Measurements from ENCODE around the gene RSBN1L. TPM values are rescaled to one million over a fixed set of nuclear protein-coding genes. Genes with fewer than 3 reads are reported as not detected.

RSBN1L gene
- total and polyA plus RNA-seq, 2 of the 8 experiments (the other 6 are each of a cell fraction or from before 2014, with no cell fraction given), result 4.1 to 22.1 TPM

DNA sequence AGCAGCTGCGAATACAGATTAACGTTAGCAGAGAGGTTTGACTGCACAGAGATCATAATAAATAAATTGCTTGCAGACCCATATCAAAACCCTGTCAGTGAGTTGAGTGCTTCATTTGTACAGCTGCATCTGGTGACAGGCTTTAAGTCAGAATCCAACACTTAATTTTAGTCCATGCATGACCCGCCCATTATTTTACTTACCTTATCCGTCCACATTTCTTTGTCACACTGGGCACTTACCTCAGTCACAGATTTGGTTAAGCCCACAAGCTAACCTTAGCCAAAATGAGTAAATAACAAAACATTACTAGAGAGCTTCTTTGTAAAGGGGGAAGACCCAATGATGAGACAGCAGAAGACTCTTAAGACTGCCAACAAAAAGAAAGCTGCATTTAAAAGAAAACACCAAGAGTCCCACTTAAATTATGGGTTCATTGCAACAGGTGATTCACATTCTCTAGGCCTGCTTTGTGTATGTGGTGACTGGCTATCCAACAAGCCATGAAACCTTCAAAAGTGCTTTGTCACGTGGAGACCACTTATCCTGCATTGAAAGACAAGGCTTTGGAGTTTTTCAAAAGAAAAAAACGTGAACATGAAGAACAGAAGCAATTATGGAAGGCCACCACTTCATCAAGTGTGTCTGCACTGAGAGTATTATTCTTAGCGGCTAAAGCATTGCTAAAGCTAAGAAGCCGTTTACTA, 134.5 kb downstream of the RSBN1L start:
- H3K4me2 ChIP-seq (ENCODE audit: insufficient read depth in 1 of 2, low read depth in 2 of 2, low read length in 2 of 2), result no peak overlapping the region

More for the DNA sequence above, 134.5 kb downstream of the RSBN1L start:
- Histone ChIP-seq H3K18ac (ENCODE audit: extremely low read depth, low read length) (no peak overlapping the region), H3K4ac (replicated peaks; ENCODE audit: insufficient read length, low read depth, low read length) (no peak overlapping the region), H2AK5ac (ENCODE audit: low read depth, low read length) (no peak overlapping the region), H3K56ac (replicated peaks; ENCODE audit: insufficient read length, low read depth, low read length) (no peak overlapping the region), H4K91ac (replicated peaks; ENCODE audit: insufficient read length, low read length) (no peak overlapping the region), H3K23me2 (ENCODE audit: low read depth, low read length) (no peaks in the 10 kb centered on the region), H2BK5ac (ENCODE audit: low read depth, low read length) (no peak overlapping the region), H2AFZ (ENCODE audit: low read length) (no peak overlapping the region), H3K4me1 (replicated peaks in 1 of 4; ENCODE audit: control insufficient read depth in 3 of 4, insufficient read depth in 4 of 4, low read length in 3 of 4) (peaks cover 0 to 5% (median 2%) of the 10 kb centered on the region in 4 experiments; a peak in 1 of 7 replicates), H3K79me1 (ENCODE audit: low read depth, low read length) (peaks cover 4% of the 10 kb centered on the region), H2BK120ac (replicated peaks; ENCODE audit: low read depth, low read length) (no peak overlapping the region), H3K23ac (ENCODE audit: insufficient read length) (no peak overlapping the region), H2BK12ac (ENCODE audit: low read depth, low read length) (no peak overlapping the region), H3K9ac (replicated peaks in 1 of 4; ENCODE audit: extremely low read depth in 1 of 4, low read depth in 3 of 4, low read length in 3 of 4) (no peak overlapping the region), H2BK20ac (ENCODE audit: low read length) (no peak overlapping the region), H3K27me3 (replicated peaks in 1 of 4; ENCODE audit: control insufficient read depth in 3 of 4, extremely low read depth in 1 of 4, insufficient read depth in 3 of 4, low read length in 3 of 4) (no peaks in the 10 kb centered on the region), H4K8ac (ENCODE audit: extremely low read depth, insufficient read depth, low read length) (no peak overlapping the region), H3K14ac (ENCODE audit: insufficient read length) (no peak overlapping the region), H2BK15ac (ENCODE audit: low read length) (no peak overlapping the region), H3K9me3 (ENCODE audit: insufficient read depth in 2 of 2, low read depth in 1 of 2, low read length in 1 of 2) (no peaks in the 10 kb centered on the region), H3K4me3 (ENCODE audit: extremely low read depth in 1 of 4, insufficient read depth in 2 of 4, low read depth in 3 of 4, low read length in 4 of 4) (no peak overlapping the region), H4K20me1 (replicated peaks in 1 of 2; ENCODE audit: control insufficient read depth in 1 of 2, insufficient read depth in 2 of 2, low read length in 2 of 2) (peaks cover 0 to 3% of the 10 kb centered on the region in 2 experiments), H4K5ac (ENCODE audit: insufficient read length, low read depth, low read length) (no peak overlapping the region), H3K36me3 (ENCODE audit: control insufficient read depth in 2 of 4, insufficient read depth in 4 of 4, low read length in 3 of 4) (no peaks in the 10 kb centered on the region), H3K79me2 (ENCODE audit: control insufficient read depth in 1 of 2, insufficient read depth in 2 of 2, low read length in 2 of 2) (no peaks in the 10 kb centered on the region), H3K27ac (ENCODE audit: low read depth, low read length) (no peak overlapping the region)
- FAIRE-seq (no peak), DNase-seq (ENCODE audit: low read depth in 1 of 2, low spot score in 2 of 2) (no peak)
- CTCF ChIA-PET (ENCODE audit: partially characterized antibody), result interaction anchor here (0.7 kb wide), 1 partner anchor 210 kb away, joined by 3 read pairs; no protein-coding TSS in a partner anchor
- TF ChIP-seq ZNF274 (IDR thresholded peaks at IDR 0.05; ENCODE audit: borderline replicate concordance, extremely low read depth, low read length) (no peak), SP2 (IDR thresholded peaks at IDR 0.05; ENCODE audit: low read length) (no peak), TEAD4 (IDR thresholded peaks at IDR 0.05; ENCODE audit: low read depth, low read length) (no peak), SIX5 (IDR thresholded peaks at IDR 0.05; ENCODE audit: low read depth, low read length) (no peak), SRF (IDR thresholded peaks at IDR 0.05; ENCODE audit: low read depth, low read length) (no peak), NRF1 (IDR thresholded peaks at IDR 0.05; ENCODE audit: low read depth, low read length) (no peak), TBP (IDR thresholded peaks at IDR 0.05; ENCODE audit: low read depth, low read length) (no peak), CTBP2 (IDR thresholded peaks at IDR 0.05; ENCODE audit: borderline replicate concordance, insufficient read depth, insufficient read length, low read length) (no peak), CBX8 (IDR thresholded peaks at IDR 0.05; ENCODE audit: borderline replicate concordance, low read depth, low read length) (no peak), POU5F1 (IDR thresholded peaks at IDR 0.05; ENCODE audit: low read depth, low read length) (no peak), ASH2L (IDR thresholded peaks at IDR 0.05; ENCODE audit: low read length) (no peak)
- POLR2A ChIA-PET (ENCODE audit: partially characterized antibody), result interaction anchor here (1.1 kb wide), 1 partner anchor 32 kb away, joined by 3 read pairs; the partner anchor contains the start of genes PHTF2 and TMEM60
- 85% methylated on average over 8 of the region's 8 CpGs; no CpG with 5 or more reads in 1 of the 2 experiments for WGBS, 2 experiments (ENCODE audit: extremely low coverage in 1 of 2, insufficient coverage in 1 of 2, insufficient read length in 1 of 2, insufficient replicate concordance in 2 of 2, low coverage in 1 of 2, low lambda C conversion rate in 2 of 2, missing lambda C conversion rate in 1 of 2)

Data from H1 (cell line).